Stomach smooth muscle (tissue), 2 donors: ENCODE data around the gene SPATA21.

Source experiments
- H3K27ac ChIP-seq: one replicate; pipeline ENCODE4 v1.7.0; 2013; ENCODE audit warnings: mild to moderate bottlenecking, low read length, inconsistent platforms
- H3K27me3 ChIP-seq, 2 donors: one replicate each; pipeline ENCODE4 v1.7.0; 2013; ENCODE audit warnings: low read length in 2 of 2; ENCODE audit not compliant: insufficient read depth in 2 of 2, control insufficient read depth in 1 of 2
- H3K36me3 ChIP-seq, 2 donors: one replicate each; pipeline ENCODE4 v1.7.0; 2013; ENCODE audit warnings: low read length in 2 of 2; ENCODE audit not compliant: control insufficient read depth in 2 of 2, insufficient read depth in 2 of 2
- H3K4me1 ChIP-seq: one replicate; pipeline ENCODE4 v1.7.0; 2013; ENCODE audit warnings: low read length; ENCODE audit not compliant: control insufficient read depth, insufficient read depth
- H3K4me3 ChIP-seq, 2 donors: one replicate each; pipeline ENCODE4 v1.7.0; 2013; ENCODE audit warnings: low read length in 2 of 2
- H3K9ac ChIP-seq, 2 donors: one replicate each; pipeline ENCODE4 v1.7.0; 2013; ENCODE audit warnings: low read length in 2 of 2, mild to moderate bottlenecking in 1 of 2
- H3K9me3 ChIP-seq, 2 donors: one replicate each; pipeline ENCODE4 v1.7.0; 2013; ENCODE audit warnings: low read length in 2 of 2; ENCODE audit not compliant: control insufficient read depth in 2 of 2
- donor health status: healthy.
- donor health status: Pancreatic carcinoma.

SPATA21 gene

GRCh38 chr1:16440470-16441281, 3.5 kb upstream of the SPATA21 start, which contains the start of gene NECAP2:
Gene NECAP2 (plus strand): TSS chr1:16440724. CDS start chr1:16440762, 38 bp downstream.
- Histone ChIP-seq H3K4me3 (peak within 1 kb of the TSS; percentile 99 to 100), H3K27me3 (no peaks in the 10 kb centered on the region), H3K9ac (peak within 1 kb of the TSS; percentile 93 to 96), H3K4me1 (peaks cover 18% of the 10 kb centered on the region), H3K27ac (peak within 1 kb of the TSS; percentile 58), H3K9me3 (no peaks in the 10 kb centered on the region), H3K36me3 (peaks cover 9 to 12% of the 10 kb centered on the region in 2 donors)

DNA sequence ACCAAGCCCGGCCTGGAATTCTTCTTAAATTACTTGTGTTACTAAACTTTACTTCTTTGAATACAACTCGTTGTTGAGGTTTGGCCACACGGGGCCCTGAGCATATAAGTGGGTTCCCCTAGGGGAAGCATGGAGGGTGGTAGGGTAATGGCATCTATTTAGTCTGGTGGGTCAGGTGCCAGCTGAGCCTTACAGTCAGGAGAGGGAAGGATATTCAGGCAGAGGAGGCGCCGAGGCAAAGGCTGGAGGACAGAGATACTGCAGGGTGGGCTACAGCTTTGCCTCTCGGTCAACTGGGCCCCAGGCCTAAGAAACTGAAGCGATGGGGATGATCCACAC, 2.9 kb upstream of the SPATA21 start:
- Histone ChIP-seq H3K27me3 (no peaks in the 10 kb centered on the region), H3K9me3 (no peaks in the 10 kb centered on the region), H3K27ac (peak overlapping the region; percentile 58), H3K36me3 (peaks cover 6 to 9% of the 10 kb centered on the region in 2 donors), H3K9ac (peak overlapping the region; percentile 93 to 96), H3K4me3 (peak overlapping the region; percentile 99 to 100), H3K4me1 (peaks cover 18% of the 10 kb centered on the region)

GRCh38 chr1:16438924-16439323, 1.7 kb upstream of the SPATA21 start:
- Histone ChIP-seq H3K27ac (no peak overlapping the region), H3K4me1 (peaks cover 15% of the 10 kb centered on the region), H3K4me3 (no peak overlapping the region), H3K27me3 (no peaks in the 10 kb centered on the region), H3K36me3 (peaks cover 2 to 3% of the 10 kb centered on the region in 2 donors), H3K9me3 (no peaks in the 10 kb centered on the region), H3K9ac (no peak overlapping the region)

DNA sequence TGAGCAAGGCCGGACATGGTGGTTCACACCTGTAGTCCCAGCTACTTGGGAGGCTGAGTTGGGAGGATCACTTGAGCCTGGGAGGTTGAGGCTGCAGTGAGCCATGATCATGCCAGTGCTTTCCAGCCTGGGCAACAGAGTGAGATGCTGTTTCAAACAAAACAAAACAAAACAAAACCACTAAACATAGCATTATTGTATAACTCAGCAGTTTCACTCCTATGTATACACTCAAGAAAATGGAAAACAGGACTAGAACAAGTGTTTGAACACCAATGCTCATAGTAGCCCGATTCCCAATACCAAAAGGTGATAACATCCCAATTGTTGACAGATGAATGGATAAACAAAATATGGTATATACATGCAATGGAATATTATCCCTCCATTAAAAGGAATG, 1.3 kb upstream of the SPATA21 start:
- H3K9me3 ChIP-seq: no peaks in the 10 kb centered on the region
- no peaks in the 10 kb centered on the region for H3K36me3 ChIP-seq
- H3K4me1 ChIP-seq: peaks cover 11% of the 10 kb centered on the region
- no peak overlapping the region for H3K27ac ChIP-seq
- H3K27me3 ChIP-seq: no peaks in the 10 kb centered on the region
- no peak overlapping the region for H3K9ac ChIP-seq
- H3K4me3 ChIP-seq: no peak overlapping the region

- H3K27me3 ChIP-seq: peaks cover 0 to 5% of the 10 kb centered on the region in 2 donors
- no peak overlapping the region for H3K9ac ChIP-seq
- no peaks in the 10 kb centered on the region for H3K4me1 ChIP-seq
- H3K36me3 ChIP-seq: no peaks in the 10 kb centered on the region
- no peak overlapping the region for H3K27ac ChIP-seq
- H3K9me3 ChIP-seq: no peaks in the 10 kb centered on the region
- H3K4me3 ChIP-seq: no peak overlapping the region
These were observed 2.7 kb downstream of the SPATA21 start for GRCh38 chr1:16434501-16434900.

DNA sequence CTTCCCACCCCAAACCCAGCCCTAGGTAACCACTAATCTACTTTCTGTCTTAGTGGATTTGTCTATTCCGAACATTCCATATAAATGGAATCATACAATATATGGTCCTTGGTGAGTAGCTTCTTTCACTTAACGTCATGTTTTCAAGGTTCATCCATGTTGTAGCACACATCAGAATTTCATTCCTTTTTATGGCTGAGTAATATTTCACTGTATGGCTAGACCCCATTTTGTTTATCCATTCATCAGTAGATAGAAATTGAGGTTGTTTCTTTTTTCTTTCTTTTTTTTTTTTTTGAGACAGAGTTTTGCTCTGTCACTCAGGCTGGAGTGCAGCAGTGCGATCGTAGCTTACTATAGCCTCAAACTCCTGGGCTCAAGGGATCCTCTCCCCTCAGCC, 3.2 kb downstream of the SPATA21 start:
- H3K27ac ChIP-seq: no peak overlapping the region
- H3K4me3 ChIP-seq: no peak overlapping the region
- no peaks in the 10 kb centered on the region for H3K36me3 ChIP-seq
- H3K9ac ChIP-seq: no peak overlapping the region
- peaks cover 0 to 5% of the 10 kb centered on the region in 2 donors for H3K27me3 ChIP-seq
- H3K4me1 ChIP-seq: no peaks in the 10 kb centered on the region
- no peaks in the 10 kb centered on the region for H3K9me3 ChIP-seq

DNA sequence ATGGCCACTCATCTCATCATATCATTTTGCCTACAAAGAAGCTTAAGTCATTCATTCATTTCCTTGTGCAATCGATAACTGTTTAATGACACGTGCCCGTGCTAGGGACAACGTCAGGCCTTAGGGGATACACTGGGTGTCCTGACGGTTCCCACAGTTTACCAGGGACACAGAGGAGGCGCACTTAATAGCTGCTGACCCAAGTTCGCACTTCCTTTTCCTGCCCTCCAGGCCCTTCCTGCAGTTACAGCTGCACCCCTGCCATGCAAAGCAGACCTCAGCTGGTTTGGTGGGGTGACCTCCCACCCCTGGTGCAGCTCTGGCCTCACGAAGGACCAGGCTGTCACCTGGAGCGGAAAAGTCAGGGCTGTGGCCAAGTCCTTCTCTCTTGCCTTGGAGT, 4.2 kb downstream of the SPATA21 start:
- peaks cover 0 to 5% of the 10 kb centered on the region in 2 donors for H3K27me3 ChIP-seq
- no peak overlapping the region for H3K27ac ChIP-seq
- no peak overlapping the region for H3K4me3 ChIP-seq

GRCh38 chr1:16430606-16431005, 6.6 kb downstream of the SPATA21 start:
- peaks cover 0 to 5% of the 10 kb centered on the region in 2 donors for H3K27me3 ChIP-seq
- H3K9ac ChIP-seq: no peak overlapping the region

More for the DNA sequence above, 4.2 kb downstream of the SPATA21 start:
- H3K9me3 ChIP-seq: no peaks in the 10 kb centered on the region
- H3K9ac ChIP-seq: no peak overlapping the region
- H3K36me3 ChIP-seq: no peaks in the 10 kb centered on the region
- no peaks in the 10 kb centered on the region for H3K4me1 ChIP-seq

DNA sequence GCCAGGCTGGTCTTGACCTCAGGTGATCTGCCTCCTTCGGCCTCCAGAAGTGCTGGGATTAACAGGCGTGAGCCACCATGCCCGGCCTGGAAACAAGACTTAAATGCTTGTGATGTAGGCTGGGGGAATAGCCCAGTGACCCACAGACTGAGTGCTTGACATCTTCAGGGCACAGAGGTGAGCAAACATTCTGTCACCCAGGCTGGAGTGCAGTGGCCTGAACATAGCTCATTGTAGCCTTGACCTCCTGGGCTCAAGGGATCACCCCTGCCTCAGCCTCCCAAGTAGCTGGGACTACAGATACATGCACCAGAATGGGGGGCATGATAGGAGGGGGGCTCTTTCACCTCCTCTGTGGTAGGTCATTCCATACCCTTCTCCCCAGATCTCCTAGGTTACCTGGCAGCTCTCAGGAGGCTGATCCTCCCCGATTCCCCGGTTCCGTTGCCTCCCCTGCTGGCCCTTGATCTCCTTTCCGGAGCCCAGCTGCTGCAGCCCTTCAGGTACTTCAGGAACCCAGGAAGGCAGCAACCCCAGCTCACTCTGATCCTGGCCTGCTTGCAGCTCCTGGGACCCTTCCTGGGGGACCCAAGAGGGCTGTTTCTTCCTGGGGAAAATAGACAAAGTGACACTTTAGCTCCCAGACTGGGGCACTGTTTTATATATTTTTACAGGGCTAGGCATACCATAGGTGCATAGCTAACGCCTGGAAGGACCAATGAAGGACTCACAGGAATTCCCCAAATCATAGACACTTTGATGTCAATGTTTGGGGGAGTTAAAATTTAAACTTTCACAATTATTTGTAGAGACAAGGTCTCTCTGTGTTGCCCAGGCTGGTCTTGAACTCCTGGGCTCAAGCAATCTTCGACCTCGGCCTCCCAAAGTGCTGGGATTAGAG, 11.8 kb downstream of the SPATA21 start:
- no peaks in the 10 kb centered on the region for H3K4me1 ChIP-seq
- no peaks in the 10 kb centered on the region for H3K9me3 ChIP-seq
- no peak overlapping the region for H3K27ac ChIP-seq
- no peak overlapping the region for H3K4me3 ChIP-seq
- peaks cover 0 to 7% of the 10 kb centered on the region in 2 donors for H3K27me3 ChIP-seq
- no peaks in the 10 kb centered on the region for H3K36me3 ChIP-seq
- H3K9ac ChIP-seq: no peak overlapping the region

More at GRCh38 chr1:16430606-16431005, 6.6 kb downstream of the SPATA21 start:
- no peak overlapping the region for H3K27ac ChIP-seq
- H3K36me3 ChIP-seq: no peaks in the 10 kb centered on the region
- no peaks in the 10 kb centered on the region for H3K4me1 ChIP-seq
- H3K4me3 ChIP-seq: no peak overlapping the region
- no peaks in the 10 kb centered on the region for H3K9me3 ChIP-seq

- Histone ChIP-seq H3K9me3 (no peaks in the 10 kb centered on the region), H3K9ac (no peak overlapping the region), H3K36me3 (no peaks in the 10 kb centered on the region), H3K4me1 (no peaks in the 10 kb centered on the region), H3K27ac (no peak overlapping the region), H3K27me3 (peaks cover 0 to 7% of the 10 kb centered on the region in 2 donors), H3K4me3 (no peak overlapping the region)
These were observed 15.2 kb downstream of the SPATA21 start for GRCh38 chr1:16422041-16422440.
